IPS DF 4.7 (cell line): ENCODE measurements around the gene FOXL2NB.

Source experiments
- DNase-seq: peaks from one replicate; pipeline ENCODE4 v3.0.0-alpha.2; 2013; ENCODE audit warnings: low spot score; ENCODE audit errors: extremely low read depth

FOXL2NB gene

DNA sequence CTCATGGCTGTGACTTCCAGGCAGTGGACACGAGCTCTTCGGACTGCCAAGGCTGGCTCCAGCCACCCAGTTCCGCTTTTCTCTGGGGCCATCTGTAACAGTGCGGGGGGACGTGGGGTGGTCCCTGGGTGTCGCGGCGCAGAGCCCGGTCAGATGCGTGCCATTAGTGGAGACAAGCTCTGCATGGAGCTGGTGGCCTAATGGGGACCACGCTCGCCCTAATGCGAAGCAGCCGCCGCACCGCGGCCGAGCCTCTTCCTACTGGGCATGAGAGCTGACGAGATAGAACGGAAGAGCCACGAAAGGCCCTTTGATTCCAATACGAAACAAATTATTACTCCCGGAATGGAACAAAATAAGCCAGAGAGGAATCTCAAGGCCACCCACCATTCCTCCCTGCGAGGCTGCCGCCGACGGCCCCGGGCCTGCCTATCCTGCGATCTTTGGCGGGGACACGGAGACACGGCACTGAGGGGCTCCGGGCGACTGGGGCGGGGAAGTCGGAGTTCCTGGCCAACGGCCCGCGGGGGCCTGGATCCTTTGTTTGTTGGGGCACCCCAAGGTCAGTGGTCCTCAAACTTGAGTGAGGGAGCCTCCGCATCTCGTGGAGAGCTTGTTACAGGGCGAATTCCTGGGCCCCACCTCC is 18.2 kb upstream of the FOXL2NB start:
- no peak for DNase-seq

DNA sequence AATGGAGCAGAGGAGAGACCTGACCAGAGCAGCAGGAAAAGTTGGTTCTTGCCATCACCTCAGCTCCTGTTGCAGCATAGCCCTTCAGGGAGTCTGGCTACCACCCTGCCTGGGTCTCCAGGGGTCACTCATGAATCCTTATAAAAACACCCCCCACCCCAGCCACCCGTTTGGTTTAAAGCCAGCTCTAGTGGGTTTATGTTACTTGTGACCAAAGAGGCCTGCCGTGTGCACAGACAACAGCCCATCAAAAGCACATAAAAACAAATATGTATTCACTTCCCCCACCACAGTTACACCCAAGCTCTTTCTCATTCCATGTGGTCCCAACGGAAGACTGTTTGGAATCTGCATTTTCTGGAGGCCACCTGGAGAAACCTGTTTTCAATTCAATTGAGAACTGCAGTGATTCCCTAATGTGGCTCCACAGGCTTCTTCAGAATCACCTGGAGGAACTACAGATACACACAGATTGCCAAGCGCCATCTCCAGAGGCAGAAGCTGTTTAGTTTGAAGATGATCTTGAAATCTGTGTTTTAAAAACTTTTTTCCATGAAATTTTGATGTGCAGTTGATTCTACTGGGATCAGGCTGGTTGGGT is 13.8 kb upstream of the FOXL2NB start:
- no peak for DNase-seq

DNA sequence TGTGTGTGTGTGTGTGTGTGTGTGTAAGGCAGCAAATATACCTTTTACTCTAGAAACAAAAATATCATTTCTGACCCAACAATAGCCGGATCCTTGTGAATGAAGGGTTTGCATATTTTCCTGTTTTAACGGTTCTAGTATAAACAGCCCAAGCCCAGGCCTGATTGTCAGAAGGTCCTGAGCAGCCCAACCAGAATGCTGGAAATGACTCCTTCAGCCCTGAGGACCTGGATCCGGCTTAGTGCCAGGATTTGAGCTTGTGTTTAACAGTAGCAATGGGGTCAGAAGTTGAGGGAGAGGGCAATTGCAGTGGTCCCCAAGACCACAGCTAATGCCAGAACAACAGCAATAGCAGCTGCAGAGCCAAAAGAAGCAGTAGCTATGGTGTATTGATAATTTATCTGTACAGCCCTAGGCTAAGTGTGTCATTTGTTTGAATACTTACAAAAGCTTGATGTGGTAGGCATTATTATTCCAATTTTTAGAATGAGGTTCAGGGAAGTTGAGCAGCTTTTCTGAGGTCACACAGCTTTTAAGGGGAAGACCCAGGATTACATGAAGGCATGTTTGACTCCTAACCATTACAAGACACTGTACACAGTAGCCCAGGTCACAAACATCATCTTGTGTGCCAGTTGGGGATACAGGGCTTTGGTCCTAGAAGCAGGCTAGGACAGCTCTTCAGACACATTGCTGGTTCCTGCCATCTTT is 12.9 kb upstream of the FOXL2NB start:
- no peak for DNase-seq

DNA sequence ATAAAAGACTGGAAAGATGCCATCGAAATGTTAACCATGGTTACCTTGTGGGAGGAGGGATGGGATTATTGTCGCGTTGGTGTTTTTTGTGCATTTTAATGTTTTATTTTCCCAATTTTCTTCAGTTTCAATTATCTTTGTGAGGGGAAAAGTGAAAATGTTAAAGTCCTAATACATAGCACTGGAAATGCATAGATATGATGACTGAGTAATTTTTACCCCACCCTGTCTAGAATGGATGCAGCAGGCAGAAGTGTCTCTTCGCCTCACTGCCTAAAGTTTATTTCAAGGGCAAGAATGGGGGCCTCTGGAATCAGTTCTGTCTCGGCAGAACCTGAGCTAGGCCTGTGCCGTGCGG is 11.5 kb upstream of the FOXL2NB start:
- no peak for DNase-seq

DNA sequence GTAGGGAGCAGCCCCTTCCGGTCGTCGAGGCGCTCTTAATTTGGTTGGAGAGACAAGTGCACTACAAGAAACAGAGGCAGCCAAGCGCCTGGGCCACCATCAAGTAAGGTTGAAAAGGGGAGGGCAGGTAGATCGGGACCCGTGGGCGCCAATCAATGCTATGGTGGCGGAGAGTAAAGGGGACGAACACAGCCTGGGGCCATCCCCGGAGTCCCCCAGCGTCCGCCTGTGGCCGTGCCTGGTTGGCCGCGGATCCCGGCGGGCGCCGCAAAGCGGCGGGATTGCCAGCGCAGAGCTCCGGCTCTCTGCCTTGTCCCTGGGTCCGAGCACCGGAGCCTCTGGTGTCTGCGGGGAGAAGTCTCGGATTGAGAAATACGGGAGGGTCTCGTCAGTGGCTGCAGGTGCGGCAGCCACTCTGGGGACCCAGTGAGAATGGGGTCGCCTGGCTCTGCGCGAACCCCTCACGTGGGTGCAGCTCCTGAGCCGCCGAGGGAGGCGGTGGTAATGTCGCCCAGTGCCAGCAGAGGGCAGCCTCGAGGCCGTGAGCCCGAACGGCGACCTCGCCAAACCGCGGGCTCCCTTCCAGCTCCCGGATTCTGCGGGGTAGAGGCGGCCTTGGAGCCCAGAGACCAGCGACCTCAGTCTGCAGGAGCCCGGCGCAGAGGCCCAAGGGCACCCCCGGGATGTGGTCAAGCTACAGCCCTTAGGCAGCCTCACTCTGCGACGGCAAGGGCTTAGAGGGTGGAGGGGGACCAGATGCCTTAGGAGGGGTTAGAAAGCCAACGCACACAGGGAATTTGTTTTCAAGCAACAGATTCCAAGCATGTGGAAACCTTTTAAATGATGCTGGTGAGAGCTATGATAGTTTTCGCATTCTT is 10.9 kb upstream of the FOXL2NB start:
- DNase-seq = no peak

DNA sequence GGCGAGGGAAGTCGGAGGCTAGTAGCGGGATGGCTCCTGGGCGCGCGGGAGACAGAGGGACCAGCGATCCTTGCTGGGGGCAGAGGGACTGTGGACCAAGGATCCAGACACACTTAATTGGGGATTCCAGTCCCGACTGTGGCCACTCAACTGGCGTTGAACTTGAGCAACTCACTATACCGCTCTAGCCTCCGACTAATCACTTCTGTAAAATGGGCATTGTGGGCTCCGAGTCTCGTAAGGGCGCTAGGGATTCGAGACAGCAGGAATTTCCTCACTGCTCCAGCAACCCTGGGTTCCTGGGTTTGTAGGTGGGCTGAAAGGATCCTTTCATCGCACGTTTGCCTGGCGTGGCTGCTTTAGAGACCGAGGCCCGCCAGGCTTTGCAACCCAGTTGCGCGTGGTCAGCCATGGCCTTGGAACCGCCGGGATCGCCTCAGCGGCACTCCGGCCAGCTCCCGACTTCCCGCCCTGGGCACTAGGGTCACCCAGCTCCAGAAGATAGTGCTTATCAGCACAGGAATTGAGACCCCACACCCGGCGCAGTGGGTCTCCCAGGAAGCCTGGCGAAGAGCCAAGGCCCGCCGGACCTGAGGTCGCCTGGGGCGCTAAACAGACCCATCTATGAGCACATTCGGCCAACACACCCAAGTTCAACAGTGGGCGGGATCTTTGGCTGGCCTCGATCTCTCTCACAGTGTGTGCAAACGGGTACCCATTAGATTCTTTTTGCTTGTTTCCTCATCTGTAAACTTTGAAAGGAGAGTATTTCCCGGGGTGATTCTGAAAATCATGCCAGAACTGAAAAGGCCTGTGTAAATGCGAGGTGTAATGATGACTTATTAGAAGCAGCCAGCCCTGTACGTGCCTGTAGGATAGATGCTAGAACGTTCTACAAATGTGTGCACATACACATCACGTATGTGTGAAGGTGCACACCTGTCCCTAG is 10.0 kb upstream of the FOXL2NB start:
- no peak for DNase-seq

DNA sequence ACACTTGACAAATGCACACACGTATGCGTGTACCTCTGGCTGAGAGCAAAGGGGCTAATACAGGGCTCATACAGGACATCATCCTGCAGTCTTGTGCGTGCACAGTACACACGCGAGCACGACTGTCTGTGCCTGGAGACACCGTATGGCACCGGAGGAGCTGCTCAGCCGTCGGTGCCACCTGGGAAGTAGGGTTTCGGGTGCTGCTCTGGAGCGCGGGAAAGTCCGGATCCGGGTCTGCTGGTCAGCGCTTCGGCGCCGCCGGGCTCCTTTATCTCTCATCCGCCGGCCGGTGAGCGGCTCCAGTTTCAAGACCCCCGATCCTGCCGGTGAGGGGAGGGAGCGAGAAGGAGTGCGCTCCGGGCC is 9.3 kb upstream of the FOXL2NB start:
- no peak for DNase-seq

DNA sequence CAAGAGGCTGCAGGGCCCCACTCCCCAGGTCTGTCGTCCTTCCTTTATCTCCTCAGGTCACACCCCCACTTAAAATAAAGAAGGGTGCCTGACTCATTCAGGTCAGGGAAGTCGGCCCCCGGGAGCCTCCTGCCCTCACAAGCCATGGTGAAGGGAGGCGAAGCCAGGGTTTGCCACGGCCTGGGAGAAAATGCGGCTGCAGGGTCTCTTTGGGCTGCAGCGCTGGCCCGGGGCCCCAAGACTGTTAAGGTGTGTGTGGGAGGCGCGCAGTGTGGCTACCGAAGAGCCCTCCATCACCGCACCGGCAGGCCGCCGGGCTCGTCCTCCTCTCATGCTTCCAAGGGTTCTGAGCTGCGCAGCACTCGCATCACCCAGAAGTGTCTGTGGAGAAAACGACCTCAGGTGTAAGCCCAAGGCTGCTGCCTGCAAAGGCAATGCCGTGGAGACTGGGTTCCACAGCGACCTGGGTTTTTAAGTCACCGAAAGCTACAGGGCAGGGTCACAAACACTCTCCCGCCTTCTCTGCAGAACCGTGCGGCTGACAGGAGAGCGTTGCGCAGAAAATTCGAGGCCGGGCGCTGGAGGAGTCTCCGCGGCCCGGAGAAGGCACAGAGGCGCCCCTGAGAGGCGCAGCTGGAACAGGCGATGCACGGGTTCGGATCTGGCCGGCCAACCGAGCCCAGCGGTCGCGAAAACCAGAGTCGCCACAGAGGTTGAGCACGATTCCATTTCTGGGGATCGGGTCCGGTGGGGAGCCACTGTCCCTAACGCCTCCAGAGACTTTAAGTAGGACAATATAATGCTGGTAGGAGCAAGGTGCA is 8.8 kb upstream of the FOXL2NB start:
- DNase-seq = no peak

DNA sequence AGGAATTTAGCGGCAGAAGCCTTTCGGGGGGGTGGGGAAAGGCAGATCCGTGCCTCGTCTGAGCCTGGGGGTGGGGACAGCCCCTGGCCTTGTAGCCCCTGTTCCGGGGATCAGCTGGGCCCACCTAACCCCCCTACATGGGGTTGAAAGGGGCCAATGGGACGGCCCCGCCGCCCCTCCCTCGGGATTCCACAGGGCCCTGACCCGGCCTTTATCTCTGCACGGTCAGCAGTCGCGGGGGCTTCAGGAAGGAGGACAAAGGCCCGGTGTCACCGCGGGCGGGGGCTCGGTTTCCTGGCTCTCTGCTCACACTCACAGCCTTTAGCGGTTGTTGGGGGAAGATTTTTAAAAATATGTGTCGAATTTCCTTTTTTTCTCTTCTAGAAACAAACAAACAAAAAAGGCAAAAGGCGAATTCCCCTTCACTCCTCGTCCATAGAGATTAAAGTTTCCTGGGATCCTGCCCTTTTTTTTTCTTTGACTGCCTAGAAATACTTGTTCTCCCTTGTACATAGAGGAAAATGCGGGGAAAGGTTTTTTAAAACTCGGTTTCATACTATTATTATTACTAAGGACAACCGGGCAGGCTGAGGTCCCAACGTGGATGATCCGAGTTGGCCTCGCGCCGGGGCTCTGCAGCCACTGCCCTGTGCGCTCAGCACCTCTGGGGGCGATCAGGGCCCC is 8.0 kb upstream of the FOXL2NB start:
- no peak for DNase-seq

DNA sequence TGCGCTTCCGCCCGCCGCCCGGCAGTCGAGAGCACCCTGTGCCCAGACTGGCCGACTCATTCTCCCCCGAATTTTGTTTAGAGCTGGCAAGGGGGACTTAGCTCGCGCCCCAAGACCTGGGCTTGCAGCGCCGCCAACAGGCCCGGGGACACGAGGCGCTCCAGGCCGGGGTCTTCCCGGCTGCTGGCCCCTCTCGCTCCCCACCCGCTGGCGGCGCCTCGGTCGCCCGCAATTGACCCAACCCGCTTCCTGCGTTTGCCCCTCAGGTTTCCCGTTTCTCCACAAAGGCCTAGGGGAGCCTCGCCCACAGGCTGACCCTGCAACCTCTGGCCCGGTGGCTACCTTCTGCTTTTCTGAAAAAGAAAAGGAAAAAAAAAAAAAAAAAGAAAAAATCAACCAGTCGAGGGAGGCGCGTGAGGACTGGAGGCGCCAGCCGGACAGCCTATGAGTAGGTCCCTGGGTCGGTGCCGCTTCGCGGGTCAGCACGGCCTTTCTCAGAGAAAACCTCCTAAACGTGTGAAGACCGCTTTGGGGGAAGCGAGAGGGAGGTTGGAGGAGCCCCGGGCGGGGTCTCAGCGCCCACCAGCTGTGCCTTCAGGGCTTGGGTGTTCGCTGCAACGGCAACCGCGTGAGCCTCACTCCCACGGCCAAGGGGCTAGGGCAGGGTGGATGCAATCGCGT is 7.3 kb upstream of the FOXL2NB start:
- no peak for DNase-seq

DNA sequence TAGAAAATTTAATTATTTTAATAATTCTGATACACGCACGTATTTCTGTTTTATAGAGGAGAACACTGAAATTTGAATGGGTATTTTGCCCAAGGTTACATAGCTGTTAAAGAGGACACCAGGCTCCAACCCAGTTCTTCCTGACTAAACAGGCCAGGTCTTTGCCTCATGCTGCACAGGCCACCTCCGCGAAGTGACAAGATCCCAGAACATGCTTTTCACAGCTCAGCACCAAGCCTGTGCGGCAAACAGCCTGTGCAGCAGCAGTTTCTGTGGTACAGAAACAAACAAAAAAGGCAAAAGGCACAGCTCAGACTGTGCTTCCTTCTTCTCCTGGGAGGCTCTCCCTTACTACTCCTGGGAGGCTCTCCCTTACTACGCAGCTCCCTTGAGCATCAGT is 6.6 kb upstream of the FOXL2NB start:
- DNase-seq = no peak

DNA sequence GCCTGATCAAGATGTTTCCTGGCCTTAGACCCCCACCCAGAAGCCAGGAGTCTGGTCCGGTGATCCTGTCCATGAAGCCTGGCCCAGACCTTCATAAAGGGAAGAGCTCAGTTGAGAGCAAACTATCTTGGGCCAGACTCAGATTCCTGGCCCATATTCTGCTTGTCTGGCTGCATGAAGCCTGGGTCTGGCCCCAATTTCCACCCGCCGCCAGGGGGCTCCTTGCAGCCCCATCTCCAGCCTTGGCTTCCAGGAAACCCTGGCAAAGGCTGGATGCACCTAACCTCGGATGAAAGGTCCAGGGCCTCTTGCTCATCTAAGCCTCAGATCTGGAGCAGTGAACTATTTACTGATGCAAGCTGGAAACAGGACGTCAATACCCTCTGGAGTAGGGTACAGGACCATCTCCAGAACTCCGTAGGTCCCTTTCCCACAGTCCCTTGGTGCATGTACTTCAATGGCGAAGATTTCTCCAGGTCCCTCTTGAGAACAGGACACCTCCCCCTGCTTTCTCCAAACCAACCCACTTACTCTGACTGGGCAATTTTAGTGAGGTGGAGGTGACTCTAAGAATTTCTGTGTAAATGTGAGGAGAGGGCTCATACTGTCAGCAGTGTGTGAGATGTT is 5.6 kb upstream of the FOXL2NB start:
- DNase-seq = no peak

DNA sequence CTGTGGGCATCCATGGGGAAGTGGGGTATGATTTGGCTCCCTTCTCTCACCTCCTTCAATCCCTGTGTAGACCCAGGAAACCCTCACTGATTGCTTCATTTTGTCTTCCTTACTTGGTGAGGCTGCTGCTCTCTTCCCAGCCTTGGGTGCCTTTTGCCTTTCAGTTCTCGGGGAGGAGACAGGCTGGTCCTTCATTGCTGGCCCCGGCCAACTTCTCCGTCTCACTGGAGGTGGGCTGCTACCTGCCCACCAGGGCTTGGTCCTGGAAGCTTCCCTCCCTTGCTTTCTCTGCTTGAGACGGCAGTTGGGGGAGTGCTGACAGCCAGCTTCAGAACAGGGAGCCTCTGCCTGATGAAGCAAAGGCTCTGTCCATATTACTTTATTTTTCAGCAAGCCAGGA is 4.7 kb upstream of the FOXL2NB start:
- DNase-seq = no peak

DNA sequence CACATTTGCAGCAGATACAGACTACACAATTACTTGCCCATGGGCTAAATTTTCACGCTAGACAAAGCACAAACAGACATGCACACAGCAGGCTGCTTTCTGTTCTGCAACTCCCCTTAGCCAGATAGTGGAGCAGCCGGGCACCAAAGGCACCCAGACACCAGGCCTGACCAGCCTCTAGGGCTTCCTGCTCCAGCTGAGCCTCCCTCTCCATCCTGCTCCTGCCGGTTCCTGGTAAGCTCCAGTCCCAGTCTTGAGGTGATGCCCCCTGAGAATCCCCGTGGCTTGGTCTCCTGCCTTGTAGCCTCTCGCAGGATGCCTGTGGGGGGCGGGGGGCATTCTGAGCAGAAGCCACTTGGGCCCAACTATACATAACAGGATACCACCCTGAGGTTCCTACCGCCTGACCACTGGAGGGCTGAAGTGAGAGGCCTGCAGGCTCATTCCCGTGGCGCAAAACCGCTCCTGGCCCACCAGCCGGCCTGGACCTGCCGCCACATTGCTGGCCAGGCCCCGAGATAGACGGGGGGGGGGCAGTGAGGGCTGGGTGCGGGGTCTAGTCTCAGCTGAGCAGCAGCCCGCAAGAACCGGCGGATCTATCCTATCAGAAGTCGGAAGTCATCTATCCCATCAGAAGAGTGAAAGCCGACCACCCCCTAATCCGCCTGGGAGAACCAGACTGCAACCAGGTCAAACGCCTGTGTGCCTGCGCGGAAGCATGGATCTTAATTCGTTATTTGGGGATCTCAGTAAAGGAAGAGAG is 4.0 kb upstream of the FOXL2NB start:
- no peak for DNase-seq

DNA sequence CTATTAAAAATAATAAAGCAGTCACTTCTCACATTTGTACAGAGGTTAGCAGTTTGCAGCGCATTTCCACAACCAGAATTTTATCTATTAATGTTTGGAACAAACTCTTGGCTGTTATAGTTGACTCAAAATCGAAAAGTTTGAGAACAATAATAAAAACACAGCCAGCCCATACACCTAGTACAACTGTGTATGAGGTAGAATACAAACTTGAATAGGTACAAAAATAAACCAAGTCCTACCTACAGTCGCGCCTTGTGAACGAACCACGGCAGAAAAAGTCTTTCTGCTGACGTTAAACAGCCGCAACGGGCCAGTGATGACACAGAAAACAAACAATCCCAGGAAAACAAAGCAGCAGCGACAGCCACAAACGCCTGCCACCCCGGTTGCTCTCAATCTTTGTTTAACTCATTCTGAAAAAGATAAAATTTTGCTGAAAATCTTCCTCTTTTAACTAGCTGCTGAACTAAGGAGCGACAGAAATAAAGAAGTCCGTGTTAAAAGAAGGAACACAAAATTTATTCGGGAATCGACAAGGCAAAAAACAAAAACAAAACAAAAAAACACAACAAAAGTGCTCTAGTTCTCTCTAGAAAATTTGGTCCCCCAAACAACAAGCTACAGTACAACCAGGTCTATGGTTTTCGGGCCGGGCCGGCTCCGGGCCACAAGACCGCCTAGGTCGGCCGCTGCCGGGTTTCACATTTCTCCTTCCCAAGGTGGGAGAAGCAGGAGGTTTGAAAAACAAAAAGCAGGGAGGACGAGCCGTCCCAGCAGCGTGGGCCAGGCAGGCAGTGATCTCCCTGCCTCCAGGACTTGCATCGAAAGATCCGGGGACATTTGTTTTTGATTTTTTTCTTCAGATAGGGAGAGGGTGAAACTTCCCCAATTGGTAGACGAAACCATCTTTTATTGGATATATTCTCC is 3.0 kb upstream of the FOXL2NB start:
- DNase-seq = no peak

DNA sequence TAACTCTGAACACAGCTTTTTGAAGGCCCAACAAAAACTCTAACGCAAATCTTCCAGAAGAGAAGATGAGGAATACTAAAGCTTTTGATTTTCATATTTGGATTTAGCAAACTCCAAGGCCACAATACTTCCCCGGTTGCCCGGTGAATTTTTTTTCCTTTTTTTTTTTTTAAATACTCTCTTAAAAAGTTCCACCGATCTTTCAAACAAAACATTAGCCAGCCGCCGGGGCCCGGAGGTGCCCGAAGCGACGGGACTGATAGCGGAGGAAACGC is 2.4 kb upstream of the FOXL2NB start:
- DNase-seq = no peak
